Neural progenitor cell (in vitro differentiated cells): ENCODE results near the gene SLC13A4.

Experiments used
- EZH2phosphoT487 ChIP-seq: fragments of 200-600 bp; sonication (generic); IDR thresholded peaks from 2 replicates; pipeline ENCODE4 v1.6.1; 2017; ENCODE audit warnings: antibody characterized with exemption
- TF ChIP-seq, protein P1 (sequence below): fragments of 200-600 bp; sonication (generic); IDR thresholded peaks from 2 replicates; pipeline ENCODE4 v1.5.1; 2017; ENCODE audit warnings: antibody characterized with exemption, mild to moderate bottlenecking

DNA sequence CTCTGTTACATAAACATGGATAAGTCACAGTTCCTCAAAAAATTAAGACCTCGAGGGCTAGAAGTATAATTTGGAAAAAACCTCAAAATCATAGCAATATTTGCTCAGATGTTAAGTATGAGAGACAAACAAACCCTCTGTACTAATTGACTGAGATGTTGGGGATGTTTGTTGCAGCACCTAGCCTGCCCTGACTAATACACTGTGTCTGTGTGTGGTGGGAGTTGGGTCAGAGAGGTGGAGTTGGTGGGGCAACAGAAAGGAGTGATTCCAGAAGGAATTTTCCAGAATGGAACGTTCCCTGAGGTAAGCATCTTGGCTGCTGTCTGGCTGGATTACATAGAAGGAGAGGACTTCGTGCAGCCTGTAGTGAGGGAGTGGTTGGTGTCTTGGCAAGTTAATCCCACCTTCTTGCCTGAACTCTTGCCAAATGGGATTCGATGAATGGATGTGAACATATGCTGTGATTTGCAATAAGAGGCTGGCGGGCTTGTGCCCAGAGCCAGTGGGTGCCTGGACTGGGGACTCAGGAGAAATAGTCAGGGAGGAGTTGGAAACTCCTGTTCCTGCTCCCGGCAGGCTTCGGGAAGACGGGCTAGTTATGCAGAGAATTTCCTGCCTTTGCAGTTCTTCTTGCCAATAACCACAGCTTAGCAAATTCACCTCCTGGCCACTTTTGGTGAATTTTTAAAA lies 29.9 kb upstream of the SLC13A4 start:
- TF ChIP-seq, protein P1, sequence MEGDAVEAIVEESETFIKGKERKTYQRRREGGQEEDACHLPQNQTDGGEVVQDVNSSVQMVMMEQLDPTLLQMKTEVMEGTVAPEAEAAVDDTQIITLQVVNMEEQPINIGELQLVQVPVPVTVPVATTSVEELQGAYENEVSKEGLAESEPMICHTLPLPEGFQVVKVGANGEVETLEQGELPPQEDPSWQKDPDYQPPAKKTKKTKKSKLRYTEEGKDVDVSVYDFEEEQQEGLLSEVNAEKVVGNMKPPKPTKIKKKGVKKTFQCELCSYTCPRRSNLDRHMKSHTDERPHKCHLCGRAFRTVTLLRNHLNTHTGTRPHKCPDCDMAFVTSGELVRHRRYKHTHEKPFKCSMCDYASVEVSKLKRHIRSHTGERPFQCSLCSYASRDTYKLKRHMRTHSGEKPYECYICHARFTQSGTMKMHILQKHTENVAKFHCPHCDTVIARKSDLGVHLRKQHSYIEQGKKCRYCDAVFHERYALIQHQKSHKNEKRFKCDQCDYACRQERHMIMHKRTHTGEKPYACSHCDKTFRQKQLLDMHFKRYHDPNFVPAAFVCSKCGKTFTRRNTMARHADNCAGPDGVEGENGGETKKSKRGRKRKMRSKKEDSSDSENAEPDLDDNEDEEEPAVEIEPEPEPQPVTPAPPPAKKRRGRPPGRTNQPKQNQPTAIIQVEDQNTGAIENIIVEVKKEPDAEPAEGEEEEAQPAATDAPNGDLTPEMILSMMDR: no peak
- TF ChIP-seq EZH2phosphoT487: no peak
